Esophagus muscularis mucosa (tissue), 4 donors: ENCODE measurements around the gene MGME1. TPM values are rescaled to one million over a fixed set of nuclear protein-coding genes. Genes with fewer than 3 reads are reported as not detected.

ENCODE experiments used
- DNase-seq: peaks from one replicate; pipeline ENCODE4 v3.0.0-alpha.2; 2017; ENCODE audit errors: extremely low spot score
- H3K27ac ChIP-seq, 4 donors: fragments of 200-600 bp; sonication (generic); replicated peaks in 1 of 4; 1 replicate in 3 of 4; 2 replicates in 1 of 4; pipeline ENCODE4 v1.5.1; 2016 to 2019; ENCODE audit warnings: mild to moderate bottlenecking in 1 of 4
- H3K27me3 ChIP-seq, 4 donors: fragments of 200-600 bp; sonication (generic); one replicate each; pipeline versions ENCODE4 v1.5.1 to v1.6.0; 2016 to 2019
- H3K36me3 ChIP-seq, 4 donors: fragments of 200-600 bp; sonication (generic); one replicate each; pipeline ENCODE4 v1.5.1; 2016 to 2019
- H3K4me1 ChIP-seq, 4 donors: fragments of 200-600 bp; sonication (generic); one replicate each; pipeline ENCODE4 v1.5.1; 2016 to 2019
- H3K4me3 ChIP-seq, 4 donors: fragments of 200-600 bp; sonication (generic); 1 replicate in 2 of 4; 2 replicates in 2 of 4; pipeline ENCODE4 v1.5.1; 2016 to 2019; ENCODE audit warnings: mild to moderate bottlenecking in 4 of 4, moderate library complexity in 1 of 4
- H3K9me3 ChIP-seq, 4 donors: fragments of 200-600 bp; sonication (generic); 1 replicate in 3 of 4; 2 replicates in 1 of 4; pipeline ENCODE4 v1.5.1; 2016 to 2019
- CTCF ChIP-seq, 3 experiments: fragments of 200-600 bp in 2 of 3; fragments of 450-650 bp in 1 of 3; sonication (generic) in 2 of 3; IDR thresholded peaks; one replicate each; pipeline ENCODE4 v1.5.1; 2017 to 2019; ENCODE audit warnings: antibody characterized with exemption in 3 of 3, mild to moderate bottlenecking in 2 of 3, moderate library complexity in 1 of 3
- EP300 ChIP-seq: sonication (generic); formaldehyde crosslinking; IDR thresholded peaks from one replicate; pipeline ENCODE4 v1.6.1; 2017; ENCODE audit warnings: antibody characterized with exemption
- POLR2A ChIP-seq: fragments of 450-650 bp; IDR thresholded peaks from one replicate; pipeline ENCODE4 v1.6.1; 2017; ENCODE audit warnings: antibody characterized with exemption, moderate library complexity, mild to moderate bottlenecking, low read depth
- POLR2AphosphoS5 ChIP-seq, 2 donors: sonication (generic); formaldehyde crosslinking; IDR thresholded peaks; one replicate each; pipeline ENCODE4 v1.6.1; 2017; ENCODE audit warnings: antibody characterized with exemption in 2 of 2
- WGBS: methylation state at CpG from one replicate; pipeline ENCODE4 v1.1.5; 2018; 5-methylcytosine and 5-hydroxymethylcytosine counted together
- intact Hi-C: fragments of 100-400 bp; cut with DNase I; formaldehyde crosslinking; loops from one replicate; pipeline ENCODE4 v1.15.1; 2023
- total RNA-seq, 4 donors: library from RNA; depleted of rRNA; stranded (reverse); fragments of >200 nt; gene quantifications; one replicate each; pipeline versions ENCODE4 v1.1.0 to v1.2.1, GENCODE V29; 2016

The MGME1 gene
- total RNA-seq, 4 donors from 2014 or later, result 5.2 to 6.5 (median 6.0) TPM

GRCh38 chr20:18005990-18006364 lies 37.2 kb downstream of the MGME1 start:
- Histone ChIP-seq H3K4me3 (no peak overlapping the region), H3K27me3 (no peaks in the 10 kb centered on the region), H3K9me3 (no peaks in the 10 kb centered on the region), H3K36me3 (no peaks in the 10 kb centered on the region), H3K27ac (peak overlapping the region; percentile 75 to 86 (median 83)), H3K4me1 (peaks cover 8 to 63% (median 58%) of the 10 kb centered on the region in 4 donors)
- intact Hi-C loops, result no loop called here
- peak; percentile 82 to 88 for TF ChIP-seq POLR2AphosphoS5 (IDR thresholded peaks at IDR 0.05)
- TF ChIP-seq POLR2A, result no peak
- TF ChIP-seq EP300, result peak; percentile 93
- TF ChIP-seq CTCF (IDR thresholded peaks at IDR 0.05), result no peak
- DNase-seq, result no peak
- 48% methylated on average over 6 of the region's 6 CpGs for WGBS

GRCh38 chr20:18006684-18007083 lies 37.9 kb downstream of the MGME1 start:
- H3K27me3 ChIP-seq, result no peaks in the 10 kb centered on the region
- H3K36me3 ChIP-seq, result no peaks in the 10 kb centered on the region
- peaks cover 8 to 56% (median 51%) of the 10 kb centered on the region in 4 donors for H3K4me1 ChIP-seq
- DNase-seq, result no peak
- no peaks in the 10 kb centered on the region for H3K9me3 ChIP-seq
- TF ChIP-seq POLR2A (no peak), POLR2AphosphoS5 (IDR thresholded peaks at IDR 0.05) (no peak), CTCF (IDR thresholded peaks at IDR 0.05) (no peak), EP300 (no peak)
- WGBS, result 93% methylated on average over 7 of the region's 7 CpGs
- H3K27ac ChIP-seq, result peak overlapping the region; percentile 75 to 86 (median 83)
- H3K4me3 ChIP-seq, result no peak overlapping the region
- intact Hi-C loops, result no loop called here

GRCh38 chr20:18007534-18008292 lies 38.9 kb downstream of the MGME1 start:
- 61% methylated on average over 19 of the region's 19 CpGs for WGBS
- intact Hi-C loops, result no loop called here
- no peak for DNase-seq

GRCh38 chr20:18009116-18009515 lies 40.3 kb downstream of the MGME1 start:
- no peaks in the 10 kb centered on the region for H3K27me3 ChIP-seq
- H3K4me3 ChIP-seq, result no peak overlapping the region
- H3K4me1 ChIP-seq, result peaks cover 8 to 43% (median 41%) of the 10 kb centered on the region in 4 donors
- no peak for DNase-seq
- no peaks in the 10 kb centered on the region for H3K9me3 ChIP-seq
- H3K36me3 ChIP-seq, result no peaks in the 10 kb centered on the region
- WGBS, result 92% methylated on average over 7 of the region's 7 CpGs
- peak overlapping the region in 1 of 4 donors; percentile 11 for H3K27ac ChIP-seq
- intact Hi-C loops, result no loop called here
- TF ChIP-seq EP300 (no peak), POLR2AphosphoS5 (IDR thresholded peaks at IDR 0.05) (no peak), CTCF (IDR thresholded peaks at IDR 0.05) (no peak), POLR2A (no peak)

More at GRCh38 chr20:18007534-18008292, 38.9 kb downstream of the MGME1 start:
- no peaks in the 10 kb centered on the region for H3K9me3 ChIP-seq
- TF ChIP-seq POLR2AphosphoS5 (IDR thresholded peaks at IDR 0.05), result peak in 1 of 2 donors; percentile 8
- TF ChIP-seq EP300, result no peak
- TF ChIP-seq CTCF (IDR thresholded peaks at IDR 0.05), result no peak
- no peak for TF ChIP-seq POLR2A
- peaks cover 8 to 50% (median 48%) of the 10 kb centered on the region in 4 donors for H3K4me1 ChIP-seq
- no peak overlapping the region for H3K4me3 ChIP-seq
- no peaks in the 10 kb centered on the region for H3K27me3 ChIP-seq
- peak overlapping the region; percentile 75 to 86 (median 83) for H3K27ac ChIP-seq
- no peaks in the 10 kb centered on the region for H3K36me3 ChIP-seq
